GM12864 (cell line): Measurements from ENCODE around the gene SSPN.

Source experiments
- DNase-seq: peaks from one replicate; pipeline ENCODE4 v3.0.0-alpha.2; 2011; ENCODE audit warnings: low read depth
- H3K4me3 ChIP-seq: 2 replicates; pipeline ENCODE4 v1.5.1; 2011; ENCODE audit warnings: mild to moderate bottlenecking, low read depth, low read length, control low read depth
- TF ChIP-seq, protein P1 (sequence below): IDR thresholded peaks from 2 replicates; pipeline ENCODE4 v1.5.1; 2011; ENCODE audit warnings: low read depth, mild to moderate bottlenecking, moderate library complexity, low read length, control low read depth, inconsistent platforms; ENCODE audit errors: missing control alignments

Gene SSPN

DNA sequence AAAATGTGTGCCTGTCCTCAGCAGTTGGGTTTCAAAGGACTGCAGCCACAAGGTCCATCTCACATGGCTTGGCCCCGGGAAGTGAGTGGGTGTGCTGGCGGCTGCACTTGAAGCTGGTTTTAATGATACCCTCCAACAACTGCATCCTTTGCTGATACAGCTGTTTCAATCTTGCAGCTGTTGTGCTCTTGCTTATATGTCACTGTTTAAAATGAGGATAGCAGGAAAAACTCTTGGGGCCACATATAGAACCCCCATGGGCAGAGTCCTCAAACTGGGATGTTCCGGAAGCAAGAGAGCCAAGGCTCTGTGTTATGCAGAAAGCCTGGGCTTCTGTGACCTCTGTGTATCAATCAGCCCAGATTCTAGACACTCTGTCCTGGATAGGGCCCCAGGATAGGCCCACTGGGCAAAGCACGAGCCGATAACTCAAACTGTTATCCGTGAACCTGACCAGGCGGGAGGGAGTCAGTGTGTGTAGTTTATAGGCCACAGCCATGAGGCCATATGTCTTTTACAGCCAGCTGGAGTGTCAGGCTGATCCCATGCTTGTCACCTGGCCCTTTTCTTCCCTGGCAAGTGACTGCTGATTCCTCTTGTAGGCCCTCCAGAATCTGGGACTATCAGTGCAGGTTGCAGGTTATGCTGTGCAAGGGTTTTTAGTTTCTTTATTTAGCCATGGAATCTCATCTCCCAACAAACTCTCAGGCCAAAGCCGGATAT, 74.3 kb downstream of the SSPN start:
- TF ChIP-seq, protein P1, sequence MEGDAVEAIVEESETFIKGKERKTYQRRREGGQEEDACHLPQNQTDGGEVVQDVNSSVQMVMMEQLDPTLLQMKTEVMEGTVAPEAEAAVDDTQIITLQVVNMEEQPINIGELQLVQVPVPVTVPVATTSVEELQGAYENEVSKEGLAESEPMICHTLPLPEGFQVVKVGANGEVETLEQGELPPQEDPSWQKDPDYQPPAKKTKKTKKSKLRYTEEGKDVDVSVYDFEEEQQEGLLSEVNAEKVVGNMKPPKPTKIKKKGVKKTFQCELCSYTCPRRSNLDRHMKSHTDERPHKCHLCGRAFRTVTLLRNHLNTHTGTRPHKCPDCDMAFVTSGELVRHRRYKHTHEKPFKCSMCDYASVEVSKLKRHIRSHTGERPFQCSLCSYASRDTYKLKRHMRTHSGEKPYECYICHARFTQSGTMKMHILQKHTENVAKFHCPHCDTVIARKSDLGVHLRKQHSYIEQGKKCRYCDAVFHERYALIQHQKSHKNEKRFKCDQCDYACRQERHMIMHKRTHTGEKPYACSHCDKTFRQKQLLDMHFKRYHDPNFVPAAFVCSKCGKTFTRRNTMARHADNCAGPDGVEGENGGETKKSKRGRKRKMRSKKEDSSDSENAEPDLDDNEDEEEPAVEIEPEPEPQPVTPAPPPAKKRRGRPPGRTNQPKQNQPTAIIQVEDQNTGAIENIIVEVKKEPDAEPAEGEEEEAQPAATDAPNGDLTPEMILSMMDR = no peak
- no peak overlapping the region for H3K4me3 ChIP-seq
- no peak for DNase-seq

DNA sequence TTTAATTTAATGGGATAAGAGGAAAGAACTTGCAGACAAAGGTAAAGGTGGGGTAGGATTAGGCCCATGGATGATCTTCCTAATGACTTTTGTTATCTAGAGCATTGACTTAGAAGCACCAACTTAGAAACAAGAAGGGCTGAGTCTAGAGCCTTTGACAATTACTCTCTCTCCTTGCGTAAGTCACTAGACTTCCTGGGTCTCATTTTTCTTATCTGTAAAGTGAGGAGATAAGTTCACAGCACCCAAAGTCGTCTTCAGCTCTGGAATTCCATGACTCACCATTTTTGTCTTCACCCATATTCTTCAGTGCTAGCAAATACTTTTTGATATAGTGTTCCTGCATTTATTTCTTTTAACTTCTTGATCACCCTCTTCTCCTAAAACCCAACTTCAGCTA, 75.7 kb downstream of the SSPN start:
- H3K4me3 ChIP-seq = no peak overlapping the region
- TF ChIP-seq, protein P1 = no peak
- no peak for DNase-seq

DNA sequence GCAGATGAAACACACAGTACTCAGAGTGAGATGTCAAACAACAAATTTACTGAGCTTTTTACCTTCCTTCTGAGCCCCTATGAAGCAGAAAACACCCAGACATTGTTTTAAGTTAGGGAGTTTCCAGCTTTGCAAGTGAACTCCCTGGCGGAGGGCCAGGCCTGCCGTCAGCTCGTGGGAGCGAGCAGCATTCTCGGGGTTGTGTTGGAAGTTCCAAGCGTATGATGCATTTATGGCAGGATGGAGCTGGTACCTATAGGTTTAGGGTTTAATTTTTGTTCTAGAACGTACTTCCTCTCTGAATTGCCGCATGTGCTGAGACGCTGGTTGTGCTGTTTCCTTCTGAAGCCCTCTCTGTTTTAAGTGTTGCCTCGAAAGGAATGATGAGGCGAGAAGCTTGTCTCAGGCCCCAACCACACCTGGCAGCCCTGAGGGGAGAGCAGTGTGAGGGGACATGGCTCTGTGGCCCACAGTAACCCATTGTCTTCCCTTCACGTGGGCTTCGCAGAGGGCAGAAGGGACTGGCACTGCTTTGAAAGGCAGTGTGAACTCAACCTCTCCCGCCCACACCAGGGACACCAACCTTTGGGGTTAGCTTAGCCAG, 76.6 kb downstream of the SSPN start:
- DNase-seq = peak; percentile 19
- TF ChIP-seq, protein P1 = no peak
- H3K4me3 ChIP-seq = no peak overlapping the region

DNA sequence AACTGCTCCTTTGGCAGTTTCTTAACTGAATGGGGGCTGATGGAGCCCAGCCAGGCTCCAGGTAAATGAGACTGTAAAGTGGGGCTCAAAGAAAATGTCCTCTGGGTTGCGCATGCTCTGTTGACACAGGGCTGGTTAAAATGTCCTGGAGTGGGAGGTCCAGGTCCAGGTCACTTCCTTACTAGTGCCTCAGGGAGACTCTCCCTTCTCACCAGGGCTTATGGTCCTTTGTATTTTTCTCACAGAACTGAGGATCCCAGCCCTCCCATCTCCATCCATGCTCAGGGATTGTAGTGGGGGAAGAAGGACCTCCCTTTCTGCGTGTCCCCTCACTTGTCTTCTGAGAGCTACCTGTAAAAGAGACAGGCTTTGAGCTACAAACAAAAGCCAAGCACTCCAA, 77.5 kb downstream of the SSPN start:
- no peak for DNase-seq
- TF ChIP-seq, protein P1 = no peak
- no peak overlapping the region for H3K4me3 ChIP-seq

DNA sequence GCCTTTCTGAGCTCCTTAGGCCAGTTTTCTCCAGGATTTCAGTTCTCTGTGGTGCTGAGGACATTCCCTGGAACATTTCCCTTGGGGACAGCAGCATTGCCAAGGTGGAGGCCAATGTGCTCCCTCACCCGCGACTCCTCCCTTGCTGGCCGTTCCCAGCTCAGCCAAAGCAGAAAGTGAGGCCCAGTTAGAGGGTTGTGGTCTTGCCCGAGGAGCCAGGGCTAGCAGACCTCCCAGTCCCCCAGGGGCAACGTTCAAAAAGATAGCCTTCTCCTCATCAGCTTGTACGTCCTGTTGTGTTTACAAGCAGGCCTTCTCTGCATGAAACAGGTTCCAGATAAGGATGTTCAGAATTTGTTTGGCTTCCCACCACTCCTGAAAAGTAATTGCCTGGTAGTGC, 78.4 kb downstream of the SSPN start:
- H3K4me3 ChIP-seq = no peak overlapping the region
- TF ChIP-seq, protein P1 = no peak
- DNase-seq = no peak

DNA sequence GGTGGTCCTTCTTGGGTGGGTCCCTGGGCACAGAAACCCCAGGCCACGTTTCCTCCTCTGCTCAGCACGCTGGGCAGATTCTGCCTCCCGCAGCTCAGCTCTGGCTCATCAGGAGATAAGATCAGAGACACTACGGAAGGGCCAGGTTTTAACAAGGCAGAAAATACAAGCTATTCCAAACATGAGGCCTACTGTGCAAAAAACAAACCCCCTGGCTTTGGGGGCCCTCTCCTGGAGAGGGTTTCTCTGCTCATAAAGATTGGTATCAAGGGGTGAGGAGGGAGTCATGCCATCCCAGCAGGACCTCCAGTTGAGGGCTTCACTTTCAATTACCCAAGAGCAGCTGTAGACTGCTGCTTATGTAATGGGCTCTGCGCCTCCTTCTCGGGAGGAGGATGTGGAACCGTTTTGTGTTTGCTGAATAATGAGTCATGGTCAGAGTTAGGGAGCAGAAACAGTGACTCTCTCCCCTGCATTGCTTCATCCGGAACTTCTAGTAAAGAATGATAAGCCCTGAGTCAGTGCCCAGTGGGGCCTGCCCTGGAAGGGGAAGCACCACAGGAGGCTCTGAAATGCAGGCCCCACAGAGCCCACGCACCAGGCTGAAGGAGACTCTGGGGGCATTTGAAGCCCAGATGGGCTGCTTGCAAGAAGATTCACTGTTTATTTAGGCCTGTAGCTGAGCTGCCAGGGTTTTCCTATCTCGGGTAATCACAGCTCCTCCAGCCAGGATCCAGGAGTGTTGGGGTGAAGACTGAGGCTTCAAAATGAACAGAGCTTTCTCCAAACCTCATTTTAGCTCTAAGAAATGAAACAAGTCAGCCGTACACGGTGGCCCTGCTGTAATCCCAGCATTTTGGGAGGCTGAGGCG, 79.3 kb downstream of the SSPN start:
- TF ChIP-seq, protein P1 = no peak
- peak; percentile 81 for DNase-seq
- no peak overlapping the region for H3K4me3 ChIP-seq
